Heart left ventricle (tissue), 13 donors: ENCODE measurements around the gene PIGS.

Experiments used
- POLR2A ChIP-seq, 2 donors: fragments of 450-650 bp; IDR thresholded peaks; one replicate each; pipeline ENCODE4 v1.6.1; 2017; ENCODE audit warnings: antibody characterized with exemption in 2 of 2, mild to moderate bottlenecking in 2 of 2, moderate library complexity in 2 of 2
- TF ChIP-seq, protein P1 (sequence below), 12 donors: fragments of 200-600 bp; sonication (generic) in 4 of 12; IDR thresholded peaks; one replicate each; pipeline versions ENCODE4 v1.5.0 to v1.8.0; 2018 to 2022; ENCODE audit warnings: antibody characterized with exemption in 12 of 12, mild to moderate bottlenecking in 5 of 12
- donor health status: ischemic (EF 13 %, LVEDD 7.1; RV severe dilation, severe dysfunction).
- donor health status: DM: no; HTN: yes; CAD: no.
- donor health status: DM: no; HTN: no; CAD: no.
- donor health status: ischemic (EF 25% LVEDD 6.9; RV normal size, moderate dysfunction).
- donor health status: ischemic (EF 25% LVEDD 5.7; RV mildly dilated, moderate dysfunction).
- donor health status: ischemic (EF 35%, LVEDD 5.7; RV mildly dilated, moderate dysfunction).
- donor health status: nonischemic (EF 11% LVEDD 7.7; RV severe dilation, severe dysfunction).
- donor health status: DM: yes; HTN: yes; CAD: no.
- donor health status: PGD.
- donor health status: ischemic (EF 29% LVEDD 5.4; RV normal size, mild dysfunction).
- donor health status: nonischemic (EF 23%, LVEDD 6.1; RV moderate dilation, normal function).

DNA sequence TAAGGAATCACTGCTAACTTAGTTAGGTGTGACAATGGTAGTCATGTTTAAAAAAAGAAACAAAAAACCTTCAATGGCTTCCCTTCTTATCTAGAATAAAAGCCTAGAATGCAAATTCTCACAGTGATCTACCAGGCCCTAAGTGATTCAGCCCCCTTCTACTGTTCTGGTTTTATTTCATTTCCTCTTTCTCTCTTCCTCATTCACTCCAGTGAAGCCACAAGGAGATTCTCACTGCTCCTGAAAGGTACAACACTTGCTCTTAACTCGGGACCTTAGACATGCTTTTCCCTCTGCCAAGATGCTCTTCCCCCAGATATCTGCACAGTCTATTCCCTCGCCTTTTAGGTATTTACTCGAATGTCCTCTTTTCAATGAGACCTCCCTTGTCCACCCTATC is 3.7 kb downstream of the PIGS start:
- TF ChIP-seq POLR2A (IDR thresholded peaks at IDR 0.05) = no peak
- TF ChIP-seq, protein P1, sequence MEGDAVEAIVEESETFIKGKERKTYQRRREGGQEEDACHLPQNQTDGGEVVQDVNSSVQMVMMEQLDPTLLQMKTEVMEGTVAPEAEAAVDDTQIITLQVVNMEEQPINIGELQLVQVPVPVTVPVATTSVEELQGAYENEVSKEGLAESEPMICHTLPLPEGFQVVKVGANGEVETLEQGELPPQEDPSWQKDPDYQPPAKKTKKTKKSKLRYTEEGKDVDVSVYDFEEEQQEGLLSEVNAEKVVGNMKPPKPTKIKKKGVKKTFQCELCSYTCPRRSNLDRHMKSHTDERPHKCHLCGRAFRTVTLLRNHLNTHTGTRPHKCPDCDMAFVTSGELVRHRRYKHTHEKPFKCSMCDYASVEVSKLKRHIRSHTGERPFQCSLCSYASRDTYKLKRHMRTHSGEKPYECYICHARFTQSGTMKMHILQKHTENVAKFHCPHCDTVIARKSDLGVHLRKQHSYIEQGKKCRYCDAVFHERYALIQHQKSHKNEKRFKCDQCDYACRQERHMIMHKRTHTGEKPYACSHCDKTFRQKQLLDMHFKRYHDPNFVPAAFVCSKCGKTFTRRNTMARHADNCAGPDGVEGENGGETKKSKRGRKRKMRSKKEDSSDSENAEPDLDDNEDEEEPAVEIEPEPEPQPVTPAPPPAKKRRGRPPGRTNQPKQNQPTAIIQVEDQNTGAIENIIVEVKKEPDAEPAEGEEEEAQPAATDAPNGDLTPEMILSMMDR (IDR thresholded peaks at IDR 0.05) = no peak
